ENCODE results near the gene C16orf92.

DNA sequence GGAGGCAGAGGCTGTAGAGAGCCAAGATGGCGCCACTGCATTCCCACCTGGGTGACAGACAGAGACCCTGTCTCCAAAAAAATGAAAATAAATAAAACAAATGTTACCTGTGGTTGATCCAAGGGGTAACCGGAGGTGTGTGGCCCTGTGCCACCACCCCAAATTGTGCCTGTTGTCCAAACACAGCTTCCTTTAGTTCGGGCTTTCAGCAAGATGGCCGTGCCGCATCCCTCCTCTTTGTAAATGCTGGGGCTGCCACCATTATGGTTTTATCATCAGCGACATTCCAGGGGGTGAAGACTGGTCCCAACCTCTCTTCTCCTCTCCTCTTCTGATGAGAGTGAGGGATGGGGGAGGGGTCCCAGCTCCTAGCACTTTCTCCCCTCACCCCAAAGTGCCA is at the start of gene C16orf92:
- TF ChIP-seq, protein P1, sequence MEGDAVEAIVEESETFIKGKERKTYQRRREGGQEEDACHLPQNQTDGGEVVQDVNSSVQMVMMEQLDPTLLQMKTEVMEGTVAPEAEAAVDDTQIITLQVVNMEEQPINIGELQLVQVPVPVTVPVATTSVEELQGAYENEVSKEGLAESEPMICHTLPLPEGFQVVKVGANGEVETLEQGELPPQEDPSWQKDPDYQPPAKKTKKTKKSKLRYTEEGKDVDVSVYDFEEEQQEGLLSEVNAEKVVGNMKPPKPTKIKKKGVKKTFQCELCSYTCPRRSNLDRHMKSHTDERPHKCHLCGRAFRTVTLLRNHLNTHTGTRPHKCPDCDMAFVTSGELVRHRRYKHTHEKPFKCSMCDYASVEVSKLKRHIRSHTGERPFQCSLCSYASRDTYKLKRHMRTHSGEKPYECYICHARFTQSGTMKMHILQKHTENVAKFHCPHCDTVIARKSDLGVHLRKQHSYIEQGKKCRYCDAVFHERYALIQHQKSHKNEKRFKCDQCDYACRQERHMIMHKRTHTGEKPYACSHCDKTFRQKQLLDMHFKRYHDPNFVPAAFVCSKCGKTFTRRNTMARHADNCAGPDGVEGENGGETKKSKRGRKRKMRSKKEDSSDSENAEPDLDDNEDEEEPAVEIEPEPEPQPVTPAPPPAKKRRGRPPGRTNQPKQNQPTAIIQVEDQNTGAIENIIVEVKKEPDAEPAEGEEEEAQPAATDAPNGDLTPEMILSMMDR (IDR thresholded peaks at IDR 0.05; ENCODE audit: borderline replicate concordance, extremely low read depth, low read length, poor library complexity, severe bottlenecking): no peak
- no peak for TF ChIP-seq EZH2 (IDR thresholded peaks at IDR 0.05; ENCODE audit: borderline replicate concordance, low read depth, low read length, severe bottlenecking)

All from DND-41 (cell line).